A549 (cell line): ENCODE measurements around the gene ARL13B. TPM values are rescaled to one million over a fixed set of nuclear protein-coding genes. Genes with fewer than 3 reads are reported as not detected.

ENCODE experiments used
- ATAC-seq, 2 experiments: fragments of 200-7000 bp in 1 of 2; fragments of >200 bp in 1 of 2; cut with Nextera tagmentation in 1 of 2; cut with Tn5 transposase in 1 of 2; 3 replicates each; pipeline versions ENCODE4 v1.8.0 to v1.9.1; 2018 to 2020; ENCODE audit warnings: mild to moderate bottlenecking in 1 of 2, moderate library complexity in 1 of 2
- CTCF ChIA-PET: fragments of 300-600 bp; sonication (Branson Sonifier 250); formaldehyde crosslinking; extraction: SDS; loops from one replicate; lab custom pipeline; 2021; ENCODE audit warnings: antibody characterized with exemption, inconsistent platforms; lab: Yijun Ruan, JAX
- POLR2A ChIA-PET: fragments of 350-600 bp; formaldehyde crosslinking; extraction: SDS; loops from one replicate; lab custom pipeline; 2021; ENCODE audit warnings: antibody characterized with exemption, inconsistent platforms; lab: Yijun Ruan, JAX
- DNase-seq, 2 experiments: peaks; one replicate each; pipeline versions ENCODE4 v3.0.0 to v3.0.0-alpha.2; 2011 to 2016; ENCODE audit warnings: low read depth in 1 of 2, low spot score in 1 of 2
- FAIRE-seq: peaks from 2 replicates; lab custom pipeline; 2011; peaks lifted over from hg19 to GRCh38; lab: Jason Lieb, UNC
- H3K27ac ChIP-seq, 2 experiments: fragments of >200 bp; sonication (Bioruptor Twin); formaldehyde crosslinking; 3 replicates each; pipeline ENCODE4 v1.5.1; 2016 to 2017
- H3K4me1 ChIP-seq: fragments of >200 bp; sonication (Bioruptor Twin); formaldehyde crosslinking; 3 replicates; pipeline ENCODE4 v1.6.1; 2016
- H3K4me2 ChIP-seq: fragments of >200 bp; sonication (Bioruptor Twin); formaldehyde crosslinking; 3 replicates; pipeline ENCODE4 v1.6.1; 2016
- H3K4me3 ChIP-seq: fragments of >200 bp; sonication (Bioruptor Twin); formaldehyde crosslinking; 3 replicates; pipeline ENCODE4 v1.5.1; 2016
- H3K9me3 ChIP-seq: fragments of >200 bp; sonication (Bioruptor Twin); formaldehyde crosslinking; 3 replicates; pipeline ENCODE4 v1.6.1; 2016
- BHLHE40 ChIP-seq: IDR thresholded peaks from 2 replicates; pipeline ENCODE4 v1.6.1; 2012; ENCODE audit warnings: low read depth, low read length, inconsistent platforms
- CHD4 ChIP-seq: fragments of 200-600 bp; sonication (generic); IDR thresholded peaks from 2 replicates; pipeline ENCODE4 v1.6.1; 2016; ENCODE audit warnings: antibody characterized with exemption, mild to moderate bottlenecking, borderline replicate concordance
- FOSL2 ChIP-seq, 2 experiments: fragments of 450-650 bp in 1 of 2; fragments of >200 bp in 1 of 2; sonication (Bioruptor Twin) in 1 of 2; formaldehyde crosslinking; IDR thresholded peaks; 2 replicates each; pipeline versions ENCODE4 v1.5.0 to v1.6.1; 2016 to 2020; ENCODE audit warnings: mild to moderate bottlenecking in 1 of 2, moderate library complexity in 1 of 2
- FOXS1 ChIP-seq: fragments of 250-450 bp; sonication (Bioruptor Pico); IDR thresholded peaks from 2 replicates; pipeline ENCODE4 v1.5.0; 2020; ENCODE audit warnings: mild to moderate bottlenecking, moderate library complexity
- GATA3 ChIP-seq: IDR thresholded peaks from 2 replicates; pipeline ENCODE4 v1.6.1; 2012; ENCODE audit warnings: borderline replicate concordance
- HOXB5 ChIP-seq: fragments of 250-450 bp; sonication (Bioruptor Pico); IDR thresholded peaks from 2 replicates; pipeline ENCODE4 v1.5.0; 2020; ENCODE audit warnings: mild to moderate bottlenecking, moderate library complexity
- JUN ChIP-seq, 2 experiments: fragments of >200 bp; sonication (Bioruptor Twin); formaldehyde crosslinking; IDR thresholded peaks; 2 replicates in 1 of 2; 3 replicates in 1 of 2; pipeline ENCODE4 v1.6.1; 2016 to 2017
- MAFK ChIP-seq: fragments of 450-650 bp; IDR thresholded peaks from 2 replicates; pipeline ENCODE4 v1.6.1; 2014; ENCODE audit not compliant: partially characterized antibody
- MAZ ChIP-seq: fragments of 150-350 bp; IDR thresholded peaks from 2 replicates; pipeline ENCODE4 v1.6.1; 2014; ENCODE audit warnings: antibody characterized with exemption, low read depth, low read length, borderline replicate concordance
- PHF8 ChIP-seq: fragments of 200-600 bp; sonication (generic); IDR thresholded peaks from 2 replicates; pipeline ENCODE4 v1.6.1; 2016; ENCODE audit warnings: low read depth, mild to moderate bottlenecking, antibody characterized with exemption, moderate library complexity, borderline replicate concordance
- RAD21 ChIP-seq, 2 experiments: fragments of >200 bp in 1 of 2; sonication (Bioruptor Twin) in 1 of 2; formaldehyde crosslinking in 1 of 2; IDR thresholded peaks in 1 of 2; conservative IDR thresholded peaks in 1 of 2; 2 replicates in 1 of 2; 3 replicates in 1 of 2; pipeline ENCODE4 v1.6.1; 2012 to 2018; ENCODE audit warnings: inconsistent platforms in 1 of 2
- RCOR1 ChIP-seq: fragments of 150-350 bp; IDR thresholded peaks from 2 replicates; pipeline ENCODE4 v1.6.1; 2014; ENCODE audit warnings: antibody characterized with exemption, low read length, low read depth
- SMC3 ChIP-seq: fragments of >200 bp; sonication (Bioruptor Twin); formaldehyde crosslinking; IDR thresholded peaks from 3 replicates; pipeline ENCODE4 v1.6.1; 2018; ENCODE audit warnings: inconsistent platforms
- ZC3H11A ChIP-seq: fragments of 450-650 bp; IDR thresholded peaks from 2 replicates; pipeline ENCODE4 v1.6.1; 2014; ENCODE audit warnings: antibody characterized with exemption, mild to moderate bottlenecking
- ZNF302 ChIP-seq: fragments of 250-450 bp; sonication (Bioruptor Pico); IDR thresholded peaks from 2 replicates; pipeline ENCODE4 v1.9.0; 2021; ENCODE audit warnings: inconsistent platforms, mild to moderate bottlenecking, moderate library complexity
- WGBS: methylation state at CpG from one replicate; pipeline ENCODE4 v1.1.6; 2017; ENCODE audit errors: missing lambda C conversion rate; 5-methylcytosine and 5-hydroxymethylcytosine counted together
- polyA plus RNA-seq, 4 experiments: library from polyadenylated mRNA; depleted of rRNA in 3 of 4; stranded (reverse); fragments of >200 nt; fragmentation: RNase III in 1 of 4; extraction: RNeasy Plus Mini Kit Qiagen cat#74134 plus additional on column Dnase treatment in 1 of 4; gene quantifications; 2 replicates in 3 of 4; 3 replicates in 1 of 4; pipeline ENCODE4 v1.2.3, GENCODE V29; 2011 to 2017
- TF ChIP-seq, protein P1 (sequence below): fragments of >200 bp; sonication (Bioruptor Twin); formaldehyde crosslinking; IDR thresholded peaks from 3 replicates; pipeline ENCODE4 v1.6.1; 2016
- TF ChIP-seq, protein P2 (sequence below): IDR thresholded peaks from 2 replicates; pipeline ENCODE4 v1.6.1; 2012
- TF ChIP-seq, protein P3 (sequence below): fragments of 250-450 bp; sonication (Bioruptor Pico); IDR thresholded peaks from 2 replicates; pipeline ENCODE4 v1.5.0; 2020; ENCODE audit warnings: low read depth, mild to moderate bottlenecking, moderate library complexity
- TF ChIP-seq, protein P4 (sequence below): fragments of >200 bp; sonication (Bioruptor Twin); formaldehyde crosslinking; IDR thresholded peaks from 3 replicates; pipeline ENCODE4 v1.5.1; 2016

ARL13B gene
- polyA plus RNA-seq, 2 of the 4 experiments (the other 2 are of a cell fraction): 13.3 to 28.6 TPM

DNA sequence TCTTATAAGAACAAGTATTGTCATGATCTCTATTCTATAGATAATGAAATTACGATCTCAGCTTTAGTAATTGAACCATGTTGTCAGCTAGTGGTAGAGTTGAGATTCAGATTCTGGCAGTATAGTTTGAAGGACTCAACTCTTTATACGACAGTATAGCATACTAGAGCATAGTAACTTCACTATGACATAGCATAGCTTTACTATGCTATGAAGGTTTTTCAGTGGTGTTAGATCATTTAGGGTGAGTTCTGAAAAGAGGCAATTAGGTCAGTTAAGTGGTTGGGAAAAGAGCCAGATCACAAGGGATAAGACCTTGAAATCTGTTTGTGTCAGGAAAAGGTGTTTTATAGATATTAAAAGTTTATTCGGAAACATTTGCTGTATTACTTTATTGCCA, 40.3 kb downstream of the ARL13B start:
- TF ChIP-seq HOXB5 (CRISPR knock-in tag): no peak
- TF ChIP-seq MAZ: no peak
- TF ChIP-seq FOXS1 (CRISPR knock-in tag): no peak
- TF ChIP-seq, protein P1, sequence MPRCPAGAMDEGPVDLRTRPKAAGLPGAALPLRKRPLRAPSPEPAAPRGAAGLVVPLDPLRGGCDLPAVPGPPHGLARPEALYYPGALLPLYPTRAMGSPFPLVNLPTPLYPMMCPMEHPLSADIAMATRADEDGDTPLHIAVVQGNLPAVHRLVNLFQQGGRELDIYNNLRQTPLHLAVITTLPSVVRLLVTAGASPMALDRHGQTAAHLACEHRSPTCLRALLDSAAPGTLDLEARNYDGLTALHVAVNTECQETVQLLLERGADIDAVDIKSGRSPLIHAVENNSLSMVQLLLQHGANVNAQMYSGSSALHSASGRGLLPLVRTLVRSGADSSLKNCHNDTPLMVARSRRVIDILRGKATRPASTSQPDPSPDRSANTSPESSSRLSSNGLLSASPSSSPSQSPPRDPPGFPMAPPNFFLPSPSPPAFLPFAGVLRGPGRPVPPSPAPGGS: no peak
- H3K9me3 ChIP-seq: no peaks in the 10 kb centered on the region
- H3K4me3 ChIP-seq: no peak overlapping the region
- ChIA-PET CTCF (interaction anchor here (1.8 kb wide), 1 partner anchor 17 kb away, joined by 4 read pairs; no protein-coding TSS in a partner anchor), POLR2A (no interaction called here)
- 87% methylated on average over 3 of the region's 3 CpGs for WGBS
- ATAC-seq (no peak), DNase-seq (no peak), FAIRE-seq (no peak)
- no peak overlapping the region for H3K4me2 ChIP-seq
- H3K27ac ChIP-seq: no peak overlapping the region
- no peaks in the 10 kb centered on the region for H3K4me1 ChIP-seq

DNA sequence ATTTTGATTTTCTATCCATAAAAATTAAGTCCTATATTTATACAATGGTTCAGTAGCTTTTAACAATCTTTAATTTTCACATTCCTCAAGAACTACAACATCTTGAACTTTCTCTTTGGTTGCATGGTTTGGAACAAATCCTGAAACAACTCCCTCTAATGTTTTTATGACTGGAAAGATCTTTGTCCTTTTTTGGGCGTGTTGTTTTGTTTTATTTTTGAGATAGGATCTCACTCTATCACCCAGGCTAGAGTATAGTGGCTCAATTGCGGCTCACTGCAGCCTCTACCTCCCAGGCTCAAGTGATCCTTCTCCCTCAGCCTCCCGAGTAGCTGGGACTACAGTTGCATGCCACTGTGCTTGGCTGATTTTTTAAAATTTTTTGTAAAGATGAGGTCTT, 44.4 kb downstream of the ARL13B start:
- ChIA-PET CTCF (no interaction called here), POLR2A (no interaction called here)
- Histone ChIP-seq H3K4me3 (no peak overlapping the region), H3K27ac (no peak overlapping the region), H3K4me1 (no peaks in the 10 kb centered on the region), H3K4me2 (no peak overlapping the region), H3K9me3 (no peaks in the 10 kb centered on the region)
- WGBS: 77% methylated on average over 3 of the region's 3 CpGs
- FAIRE-seq (no peak), ATAC-seq (no peak), DNase-seq (no peak)
- TF ChIP-seq, protein P2, sequence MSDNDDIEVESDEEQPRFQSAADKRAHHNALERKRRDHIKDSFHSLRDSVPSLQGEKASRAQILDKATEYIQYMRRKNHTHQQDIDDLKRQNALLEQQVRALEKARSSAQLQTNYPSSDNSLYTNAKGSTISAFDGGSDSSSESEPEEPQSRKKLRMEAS: no peak
- TF ChIP-seq MAFK: no peak
- TF ChIP-seq BHLHE40: no peak
- no peak for TF ChIP-seq GATA3
- no peak for TF ChIP-seq FOSL2 (IDR thresholded peaks at IDR 0.05)
- no peak for TF ChIP-seq FOSL2 (CRISPR knock-in tag; IDR thresholded peaks at IDR 0.05)
- TF ChIP-seq PHF8: no peak
- TF ChIP-seq SMC3: no peak
- no peak for TF ChIP-seq RAD21 (conservative IDR thresholded peaks at IDR 0.05 in 1 of 2, IDR thresholded peaks at IDR 0.05 in 1 of 2)
- TF ChIP-seq JUN (IDR thresholded peaks at IDR 0.05): no peak
- no peak for TF ChIP-seq ZNF302 (CRISPR knock-in tag)
- TF ChIP-seq ZC3H11A: no peak
- no peak for TF ChIP-seq RCOR1

DNA sequence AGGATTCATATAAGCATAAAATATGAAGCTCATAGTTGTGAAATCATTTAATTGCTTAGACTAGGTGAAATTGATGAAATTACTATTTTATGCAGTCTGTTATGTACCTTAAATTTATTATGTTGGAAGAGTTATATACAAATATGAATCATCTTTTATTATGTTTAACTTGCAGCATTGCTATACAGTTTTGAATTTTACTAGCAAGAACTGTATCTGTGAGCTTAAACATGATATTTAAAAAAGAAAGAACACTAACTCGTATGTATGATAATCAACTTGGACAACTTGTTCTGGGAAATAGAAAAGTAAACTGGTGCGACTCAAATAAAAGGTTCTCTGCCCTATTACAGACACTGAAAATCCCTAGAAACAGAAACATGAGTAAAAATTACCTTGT, 46.7 kb downstream of the ARL13B start:
- DNase-seq (no peak), ATAC-seq (no peak), FAIRE-seq (no peak)
- CTCF ChIA-PET: no interaction called here
- POLR2A ChIA-PET: no interaction called here
- no peak overlapping the region for H3K4me2 ChIP-seq
- no peak overlapping the region for H3K4me3 ChIP-seq
- TF ChIP-seq, protein P3, sequence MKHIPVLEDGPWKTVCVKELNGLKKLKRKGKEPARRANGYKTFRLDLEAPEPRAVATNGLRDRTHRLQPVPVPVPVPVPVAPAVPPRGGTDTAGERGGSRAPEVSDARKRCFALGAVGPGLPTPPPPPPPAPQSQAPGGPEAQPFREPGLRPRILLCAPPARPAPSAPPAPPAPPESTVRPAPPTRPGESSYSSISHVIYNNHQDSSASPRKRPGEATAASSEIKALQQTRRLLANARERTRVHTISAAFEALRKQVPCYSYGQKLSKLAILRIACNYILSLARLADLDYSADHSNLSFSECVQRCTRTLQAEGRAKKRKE: no peak
- TF ChIP-seq HOXB5 (CRISPR knock-in tag) (no peak), CHD4 (no peak)
- TF ChIP-seq, protein P4, sequence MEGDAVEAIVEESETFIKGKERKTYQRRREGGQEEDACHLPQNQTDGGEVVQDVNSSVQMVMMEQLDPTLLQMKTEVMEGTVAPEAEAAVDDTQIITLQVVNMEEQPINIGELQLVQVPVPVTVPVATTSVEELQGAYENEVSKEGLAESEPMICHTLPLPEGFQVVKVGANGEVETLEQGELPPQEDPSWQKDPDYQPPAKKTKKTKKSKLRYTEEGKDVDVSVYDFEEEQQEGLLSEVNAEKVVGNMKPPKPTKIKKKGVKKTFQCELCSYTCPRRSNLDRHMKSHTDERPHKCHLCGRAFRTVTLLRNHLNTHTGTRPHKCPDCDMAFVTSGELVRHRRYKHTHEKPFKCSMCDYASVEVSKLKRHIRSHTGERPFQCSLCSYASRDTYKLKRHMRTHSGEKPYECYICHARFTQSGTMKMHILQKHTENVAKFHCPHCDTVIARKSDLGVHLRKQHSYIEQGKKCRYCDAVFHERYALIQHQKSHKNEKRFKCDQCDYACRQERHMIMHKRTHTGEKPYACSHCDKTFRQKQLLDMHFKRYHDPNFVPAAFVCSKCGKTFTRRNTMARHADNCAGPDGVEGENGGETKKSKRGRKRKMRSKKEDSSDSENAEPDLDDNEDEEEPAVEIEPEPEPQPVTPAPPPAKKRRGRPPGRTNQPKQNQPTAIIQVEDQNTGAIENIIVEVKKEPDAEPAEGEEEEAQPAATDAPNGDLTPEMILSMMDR: no peak
- no peaks in the 10 kb centered on the region for H3K4me1 ChIP-seq
- H3K9me3 ChIP-seq: no peaks in the 10 kb centered on the region
- 84% methylated on average over 2 of the region's 2 CpGs for WGBS
- no peak overlapping the region for H3K27ac ChIP-seq
